ENCODE data around the gene NSG1.
A peak's percentile ranks its signal among the peaks of the same experiment; 100 is the strongest.

Gene NSG1

GRCh38 chr4:4425119-4425690 lies 38.3 kb downstream of the NSG1 start:
- no peak for TF ChIP-seq CTCF (IDR thresholded peaks at IDR 0.05)

GRCh38 chr4:4425696-4426095 lies 38.8 kb downstream of the NSG1 start:
- no peak for TF ChIP-seq CTCF (IDR thresholded peaks at IDR 0.05)

- no peak for TF ChIP-seq CTCF (IDR thresholded peaks at IDR 0.05)
These were observed 39.7 kb downstream of the NSG1 start for GRCh38 chr4:4426511-4427120.

DNA sequence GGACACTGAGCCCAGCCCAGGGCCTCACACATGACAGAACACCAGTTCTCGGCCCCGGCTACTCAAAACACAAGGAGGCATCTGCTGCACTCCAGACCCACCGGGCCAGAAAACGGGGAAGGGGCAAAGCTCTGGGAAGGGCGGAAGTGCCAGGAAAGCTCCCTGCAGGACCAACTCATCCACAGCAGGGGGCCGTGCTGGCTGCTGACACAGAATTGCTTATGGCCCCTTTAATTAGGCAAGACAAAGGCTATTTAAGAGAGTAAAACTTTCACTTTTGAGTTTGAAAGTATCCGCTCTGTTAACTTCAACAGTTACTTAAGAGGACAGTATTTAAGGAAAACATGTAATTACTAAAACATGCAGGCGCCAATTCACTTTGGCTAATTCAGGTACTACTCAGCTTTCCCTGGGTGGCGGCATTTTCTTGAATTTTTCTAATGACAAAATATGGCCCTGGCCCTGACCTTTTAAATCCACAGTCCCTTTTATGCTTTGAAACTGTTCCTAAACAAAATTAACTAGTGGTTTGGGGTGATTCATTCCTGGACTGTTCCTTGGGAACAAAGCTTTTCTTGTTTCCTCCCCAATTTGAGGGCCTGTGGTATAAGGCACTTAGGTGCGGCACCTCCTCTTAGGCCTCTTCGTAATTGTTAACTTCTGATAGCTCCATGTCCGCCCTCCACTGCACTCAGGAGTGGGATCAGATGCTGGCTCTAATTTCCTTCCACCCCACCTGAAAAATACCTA lies 40.4 kb downstream of the NSG1 start:
- no peak for TF ChIP-seq CTCF (IDR thresholded peaks at IDR 0.05)

GRCh38 chr4:4427886-4428285 lies 41.0 kb downstream of the NSG1 start:
- no peak for TF ChIP-seq CTCF (IDR thresholded peaks at IDR 0.05)

GRCh38 chr4:4428966-4429875 lies 42.3 kb downstream of the NSG1 start:
- TF ChIP-seq CTCF (IDR thresholded peaks at IDR 0.05) = no peak

GRCh38 chr4:4430492-4431195 lies 43.7 kb downstream of the NSG1 start:
- peak; percentile 78 for TF ChIP-seq CTCF (IDR thresholded peaks at IDR 0.05)
